ENCODE data around the gene GIMAP6. TPM values are rescaled to one million over a fixed set of nuclear protein-coding genes. Genes with fewer than 3 reads are reported as not detected.
"Not testable (repeated sequence)": the region's sequence is repeated elsewhere in the genome, so short reads cannot be mapped to it uniquely, and the experiment has no call there.

GIMAP6 gene
- not detected in 2 replicates for total RNA-seq (2012; rRNA removed)

DNA sequence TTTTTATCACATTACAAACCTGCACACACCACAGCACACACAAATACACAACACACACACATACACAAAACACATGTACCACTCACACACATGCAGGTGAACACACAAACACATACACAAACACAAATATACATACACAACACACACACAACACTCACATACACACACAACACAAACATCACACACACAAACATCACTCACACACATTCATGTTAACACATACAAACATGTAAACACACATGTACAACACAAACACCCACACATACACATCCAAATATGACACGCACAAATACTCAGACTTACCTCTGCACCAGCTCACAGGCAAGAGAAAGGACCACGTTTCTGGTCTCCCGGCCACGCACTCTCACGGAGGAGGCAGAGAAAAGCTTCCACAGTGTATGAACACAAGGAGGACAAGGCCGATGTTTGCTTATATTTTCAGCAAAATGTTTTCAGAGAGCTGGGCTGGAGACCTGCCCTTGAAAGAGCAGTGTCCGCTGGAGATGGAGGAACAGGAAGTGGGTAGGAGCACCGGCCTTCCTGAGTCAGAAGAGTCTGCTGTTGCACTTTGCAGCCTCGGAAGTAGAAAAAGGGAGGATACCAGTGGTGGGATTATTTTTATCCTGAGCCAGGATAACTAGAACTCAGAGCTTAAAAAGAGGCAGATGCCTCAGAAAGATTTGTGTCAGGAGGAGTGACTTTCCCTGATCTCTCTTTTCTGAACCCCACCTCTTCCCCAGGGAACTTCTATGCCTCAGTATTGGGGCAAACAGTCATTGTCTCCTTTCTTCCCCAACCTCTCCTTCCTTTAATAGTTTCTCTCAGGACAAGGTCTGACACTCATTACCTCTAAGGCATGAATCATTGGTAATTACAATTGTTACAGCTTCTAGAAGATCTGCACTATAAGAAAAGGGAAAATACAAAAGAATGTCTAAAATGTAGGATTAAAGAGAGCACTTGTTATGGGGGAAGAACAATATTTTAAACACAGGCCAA lies at the start of gene GIMAP6:
TSS of gene GIMAP6 (minus strand) at position 520 of the 999 bp plus-strand sequence. CDS start 2,243 bp downstream, outside the sequence.
- Histone ChIP-seq H3K27me3 (ENCODE audit: control insufficient read depth, insufficient read depth, low read length) (no peaks in the 10 kb centered on the region), H3K4me3 (ENCODE audit: low read length) (no peak within 1 kb of the TSS), H3K9ac (ENCODE audit: low read depth, low read length) (no peak within 1 kb of the TSS), H3K9me3 (replicated peaks; ENCODE audit: low read length) (no peaks in the 10 kb centered on the region), H3K4me2 (ENCODE audit: low read length) (no peak within 1 kb of the TSS), H3K4me1 (ENCODE audit: control insufficient read depth, insufficient read depth, low read length) (no peaks in the 10 kb centered on the region), H3K36me3 (ENCODE audit: insufficient read depth, low read length) (no peaks in the 10 kb centered on the region)

DNA sequence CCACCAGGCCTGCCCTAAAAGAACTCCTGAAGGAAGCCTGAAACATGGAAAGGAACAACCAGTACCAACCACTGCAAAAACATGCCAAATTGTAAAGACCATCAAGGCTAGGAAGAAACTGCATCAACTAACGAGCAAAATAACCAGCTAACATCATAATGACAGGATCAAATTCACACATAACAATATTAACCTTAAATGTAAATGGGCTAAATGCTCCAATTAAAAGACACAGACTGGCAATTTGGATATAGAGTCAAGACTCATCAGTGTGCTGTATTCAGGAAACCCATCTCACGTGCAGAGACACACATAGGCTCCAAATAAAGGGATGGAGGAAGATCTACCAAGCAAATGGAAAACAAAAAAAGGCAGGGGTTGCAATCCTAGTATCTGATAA lies 48.2 kb upstream of the GIMAP6 start:
- H3K4me2 ChIP-seq (ENCODE audit: low read length); H3K4me1 ChIP-seq (ENCODE audit: control insufficient read depth, insufficient read depth, low read length); H3K27me3 ChIP-seq (ENCODE audit: control insufficient read depth, insufficient read depth, low read length); H3K4me3 ChIP-seq (ENCODE audit: low read length); H3K36me3 ChIP-seq (ENCODE audit: insufficient read depth, low read length); H3K9me3 ChIP-seq (replicated peaks; ENCODE audit: low read length); H3K9ac ChIP-seq (ENCODE audit: low read depth, low read length): not testable (repeated sequence)

DNA sequence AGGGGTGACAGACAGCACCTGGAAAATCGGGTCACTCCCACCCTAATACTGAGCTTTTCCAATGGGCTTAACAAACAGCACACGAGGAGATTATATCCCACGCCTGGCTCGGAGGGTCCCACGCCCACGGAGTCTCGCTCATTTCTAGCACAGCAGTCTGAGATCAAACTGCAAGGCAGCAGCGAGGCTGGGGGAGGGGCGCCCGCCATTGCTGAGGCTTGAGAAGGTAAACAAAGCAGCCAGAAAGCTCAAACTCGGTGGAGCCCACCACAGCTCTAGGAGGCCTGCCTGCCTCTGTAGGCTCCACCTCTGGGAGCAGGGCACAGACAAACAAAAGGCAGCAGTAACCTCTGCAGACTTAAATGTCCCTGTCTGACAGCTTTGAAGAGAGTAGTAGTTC lies 46.4 kb upstream of the GIMAP6 start:
- not testable (repeated sequence) for H3K4me3 ChIP-seq (ENCODE audit: low read length); H3K27me3 ChIP-seq (ENCODE audit: control insufficient read depth, insufficient read depth, low read length)

DNA sequence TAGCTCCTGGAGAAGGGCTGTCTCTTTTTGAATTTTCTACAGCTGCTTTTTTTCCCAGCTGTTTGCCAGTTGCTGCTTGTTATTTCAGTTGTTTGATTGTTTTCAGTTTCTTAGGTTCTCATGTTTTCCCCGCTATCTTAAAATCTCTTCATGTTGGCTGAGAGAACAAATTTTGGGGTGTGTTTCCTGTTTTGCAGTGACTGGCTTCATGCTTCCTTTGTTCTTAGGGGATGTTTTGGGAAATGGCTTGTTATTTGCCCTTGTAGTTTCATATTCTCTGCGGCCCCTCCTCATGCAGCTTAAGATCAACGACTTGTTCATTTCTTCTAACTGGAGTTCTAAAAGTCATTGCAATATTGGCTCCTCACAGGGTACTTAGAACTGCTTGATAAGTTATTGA lies 44.7 kb upstream of the GIMAP6 start:
- not testable (repeated sequence) for H3K4me2 ChIP-seq (ENCODE audit: low read length); H3K4me1 ChIP-seq (ENCODE audit: control insufficient read depth, insufficient read depth, low read length); H3K27me3 ChIP-seq (ENCODE audit: control insufficient read depth, insufficient read depth, low read length); H3K9ac ChIP-seq (ENCODE audit: low read depth, low read length); H3K4me3 ChIP-seq (ENCODE audit: low read length); H3K36me3 ChIP-seq (ENCODE audit: insufficient read depth, low read length); H3K9me3 ChIP-seq (replicated peaks; ENCODE audit: low read length)

More for the DNA sequence above, 46.4 kb upstream of the GIMAP6 start:
- not testable (repeated sequence) for H3K9ac ChIP-seq (ENCODE audit: low read depth, low read length); H3K36me3 ChIP-seq (ENCODE audit: insufficient read depth, low read length); H3K4me2 ChIP-seq (ENCODE audit: low read length); H3K9me3 ChIP-seq (replicated peaks; ENCODE audit: low read length); H3K4me1 ChIP-seq (ENCODE audit: control insufficient read depth, insufficient read depth, low read length)

- H3K4me3 ChIP-seq (ENCODE audit: low read length); H3K9ac ChIP-seq (ENCODE audit: low read depth, low read length); H3K4me2 ChIP-seq (ENCODE audit: low read length); H3K27me3 ChIP-seq (ENCODE audit: control insufficient read depth, insufficient read depth, low read length); H3K9me3 ChIP-seq (replicated peaks; ENCODE audit: low read length); H3K36me3 ChIP-seq (ENCODE audit: insufficient read depth, low read length); H3K4me1 ChIP-seq (ENCODE audit: control insufficient read depth, insufficient read depth, low read length): not testable (repeated sequence)
Measured at GRCh38 chr7:150676276-150676675, 44.1 kb upstream of the GIMAP6 start.

- H3K27me3 ChIP-seq (ENCODE audit: control insufficient read depth, insufficient read depth, low read length): no peaks in the 10 kb centered on the region
- H3K9me3 ChIP-seq (replicated peaks; ENCODE audit: low read length): no peaks in the 10 kb centered on the region
- no peaks in the 10 kb centered on the region for H3K36me3 ChIP-seq (ENCODE audit: insufficient read depth, low read length)
- no peaks in the 10 kb centered on the region for H3K4me1 ChIP-seq (ENCODE audit: control insufficient read depth, insufficient read depth, low read length)
- H3K9ac ChIP-seq (ENCODE audit: low read depth, low read length): no peak overlapping the region
- no peak overlapping the region for H3K4me3 ChIP-seq (ENCODE audit: low read length)
- no peak overlapping the region for H3K4me2 ChIP-seq (ENCODE audit: low read length)
Measured at GRCh38 chr7:150675714-150676113, 43.5 kb upstream of the GIMAP6 start.

- H3K4me2 ChIP-seq (ENCODE audit: low read length); H3K4me3 ChIP-seq (ENCODE audit: low read length); H3K27me3 ChIP-seq (ENCODE audit: control insufficient read depth, insufficient read depth, low read length); H3K36me3 ChIP-seq (ENCODE audit: insufficient read depth, low read length); H3K9ac ChIP-seq (ENCODE audit: low read depth, low read length); H3K4me1 ChIP-seq (ENCODE audit: control insufficient read depth, insufficient read depth, low read length); H3K9me3 ChIP-seq (replicated peaks; ENCODE audit: low read length): not testable (repeated sequence)
Measured at GRCh38 chr7:150671798-150672585, 39.8 kb upstream of the GIMAP6 start.

DNA sequence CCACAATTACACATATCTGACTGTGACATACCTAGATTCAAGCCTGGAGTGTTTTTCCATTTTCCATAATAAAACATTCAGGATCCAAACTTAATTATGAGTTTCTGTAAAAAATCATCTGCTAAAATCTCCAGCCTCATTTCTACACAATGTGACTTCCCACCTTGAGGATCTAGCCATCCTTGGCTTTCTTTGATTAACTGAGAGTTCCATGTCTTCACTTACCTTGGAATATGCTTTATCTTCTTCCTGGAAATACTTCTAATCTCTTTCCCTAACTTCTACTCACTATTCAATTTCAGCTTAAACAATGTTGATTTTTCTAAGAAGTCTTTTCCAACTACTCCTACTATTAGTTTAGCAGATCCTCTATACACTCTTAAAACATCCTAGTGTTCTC lies 36.8 kb upstream of the GIMAP6 start:
- no peaks in the 10 kb centered on the region for H3K36me3 ChIP-seq (ENCODE audit: insufficient read depth, low read length)
- no peak overlapping the region for H3K4me2 ChIP-seq (ENCODE audit: low read length)
- H3K4me3 ChIP-seq (ENCODE audit: low read length): no peak overlapping the region
- H3K4me1 ChIP-seq (ENCODE audit: control insufficient read depth, insufficient read depth, low read length): no peaks in the 10 kb centered on the region
- H3K9me3 ChIP-seq (replicated peaks; ENCODE audit: low read length): peaks cover 3% of the 10 kb centered on the region
- H3K27me3 ChIP-seq (ENCODE audit: control insufficient read depth, insufficient read depth, low read length): no peaks in the 10 kb centered on the region
- no peak overlapping the region for H3K9ac ChIP-seq (ENCODE audit: low read depth, low read length)

DNA sequence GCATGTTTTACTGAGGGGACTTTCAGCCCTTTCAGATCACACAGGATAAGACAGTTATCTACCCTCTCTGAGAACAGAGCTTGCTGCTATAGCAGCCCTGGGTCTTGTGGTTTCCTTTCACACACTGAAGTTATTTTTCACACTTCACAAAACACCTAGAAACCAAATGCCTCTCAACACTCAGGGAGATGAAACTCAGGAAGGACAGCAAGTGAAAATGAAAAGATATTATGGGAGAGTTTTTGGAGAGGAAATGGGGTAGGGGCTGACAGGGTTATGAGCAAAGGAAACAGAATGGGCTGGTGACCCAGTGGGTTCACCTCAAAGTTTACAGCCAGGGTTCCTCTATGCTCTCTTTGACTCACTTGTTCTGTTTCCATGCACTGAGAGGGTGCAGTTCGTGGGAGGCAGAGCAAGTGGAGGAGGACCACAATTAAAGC lies 36.3 kb upstream of the GIMAP6 start:
- H3K4me3 ChIP-seq (ENCODE audit: low read length): no peak overlapping the region
- H3K9me3 ChIP-seq (replicated peaks; ENCODE audit: low read length): peaks cover 3% of the 10 kb centered on the region
- no peaks in the 10 kb centered on the region for H3K27me3 ChIP-seq (ENCODE audit: control insufficient read depth, insufficient read depth, low read length)
- H3K4me1 ChIP-seq (ENCODE audit: control insufficient read depth, insufficient read depth, low read length): no peaks in the 10 kb centered on the region
- H3K9ac ChIP-seq (ENCODE audit: low read depth, low read length): no peak overlapping the region
- no peak overlapping the region for H3K4me2 ChIP-seq (ENCODE audit: low read length)
- no peaks in the 10 kb centered on the region for H3K36me3 ChIP-seq (ENCODE audit: insufficient read depth, low read length)

GRCh38 chr7:150666412-150666811 lies 34.2 kb upstream of the GIMAP6 start:
- no peaks in the 10 kb centered on the region for H3K27me3 ChIP-seq (ENCODE audit: control insufficient read depth, insufficient read depth, low read length)
- peaks cover 3% of the 10 kb centered on the region for H3K9me3 ChIP-seq (replicated peaks; ENCODE audit: low read length)
- H3K9ac ChIP-seq (ENCODE audit: low read depth, low read length): no peak overlapping the region
- H3K4me2 ChIP-seq (ENCODE audit: low read length): no peak overlapping the region
- no peak overlapping the region for H3K4me3 ChIP-seq (ENCODE audit: low read length)
- no peaks in the 10 kb centered on the region for H3K36me3 ChIP-seq (ENCODE audit: insufficient read depth, low read length)
- H3K4me1 ChIP-seq (ENCODE audit: control insufficient read depth, insufficient read depth, low read length): no peaks in the 10 kb centered on the region

- peaks cover 3% of the 10 kb centered on the region for H3K9me3 ChIP-seq (replicated peaks; ENCODE audit: low read length)
- H3K27me3 ChIP-seq (ENCODE audit: control insufficient read depth, insufficient read depth, low read length): no peaks in the 10 kb centered on the region
- no peaks in the 10 kb centered on the region for H3K4me1 ChIP-seq (ENCODE audit: control insufficient read depth, insufficient read depth, low read length)
- H3K4me3 ChIP-seq (ENCODE audit: low read length): no peak overlapping the region
- H3K9ac ChIP-seq (ENCODE audit: low read depth, low read length): no peak overlapping the region
- H3K36me3 ChIP-seq (ENCODE audit: insufficient read depth, low read length): no peaks in the 10 kb centered on the region
- no peak overlapping the region for H3K4me2 ChIP-seq (ENCODE audit: low read length)
Measured at GRCh38 chr7:150665896-150666295, 33.7 kb upstream of the GIMAP6 start.
